SK-N-SH treated with all-trans-retinoic acid at 6 μM for 48 hours (cell line): ENCODE measurements around the gene VWA3A.
A peak's percentile ranks its signal among the peaks of the same experiment; 100 is the strongest.

Experiments used
- ATAC-seq: fragments of 200-7000 bp; cut with Tn5 transposase; 3 replicates; pipeline ENCODE4 v1.9.1; 2020; ENCODE audit warnings: mild to moderate bottlenecking, moderate library complexity
- ARNTL ChIP-seq: fragments of 450-650 bp; formaldehyde crosslinking; IDR thresholded peaks from 2 replicates; pipeline ENCODE4 v1.5.0; 2020; ENCODE audit warnings: low read depth, mild to moderate bottlenecking, moderate library complexity, borderline replicate concordance
- BACH2 ChIP-seq: fragments of 250-450 bp; sonication (Bioruptor Pico); IDR thresholded peaks from 2 replicates; pipeline ENCODE4 v1.9.0; 2021; ENCODE audit warnings: mild to moderate bottlenecking, borderline replicate concordance
- ESRRG ChIP-seq: fragments of 250-450 bp; sonication (Bioruptor Pico); IDR thresholded peaks from 2 replicates; pipeline ENCODE4 v1.6.1; 2021; ENCODE audit warnings: mild to moderate bottlenecking
- ISL1 ChIP-seq: fragments of 250-450 bp; sonication (Bioruptor Pico); IDR thresholded peaks from 2 replicates; pipeline ENCODE4 v2.1.2; 2022; ENCODE audit warnings: mild to moderate bottlenecking, moderate library complexity
- OSR1 ChIP-seq: fragments of 250-450 bp; sonication (Bioruptor Pico); IDR thresholded peaks from 2 replicates; pipeline ENCODE4 v1.8.0; 2022; ENCODE audit warnings: moderate library complexity, mild to moderate bottlenecking, inconsistent platforms
- RARB ChIP-seq: fragments of 250-450 bp; sonication (Bioruptor Pico); IDR thresholded peaks from 2 replicates; pipeline ENCODE4 v1.8.0; 2021; ENCODE audit warnings: mild to moderate bottlenecking, moderate library complexity
- SNAI2 ChIP-seq: fragments of 250-450 bp; sonication (Bioruptor Pico); IDR thresholded peaks from 2 replicates; pipeline ENCODE4 v1.5.0; 2020; ENCODE audit warnings: mild to moderate bottlenecking, moderate library complexity
- TCF4 ChIP-seq: fragments of 250-450 bp; sonication (Bioruptor Pico); IDR thresholded peaks from 2 replicates; pipeline ENCODE4 v1.8.0; 2021; ENCODE audit warnings: mild to moderate bottlenecking, moderate library complexity, borderline replicate concordance
- TOX ChIP-seq: fragments of 250-450 bp; sonication (Bioruptor Pico); IDR thresholded peaks from 2 replicates; pipeline ENCODE4 v1.8.0; 2021; ENCODE audit warnings: mild to moderate bottlenecking, moderate library complexity, borderline replicate concordance
- ZC3H10 ChIP-seq: fragments of 250-450 bp; sonication (Bioruptor Pico); IDR thresholded peaks from 2 replicates; pipeline ENCODE4 v1.5.1; 2021; ENCODE audit warnings: mild to moderate bottlenecking, moderate library complexity
- ZFP30 ChIP-seq: fragments of 450-650 bp; formaldehyde crosslinking; IDR thresholded peaks from 2 replicates; pipeline ENCODE4 v1.5.0; 2022; ENCODE audit warnings: mild to moderate bottlenecking, moderate library complexity
- ZNF565 ChIP-seq: fragments of 450-650 bp; formaldehyde crosslinking; conservative IDR thresholded peaks from 2 replicates; pipeline ENCODE4 v1.5.0; 2020; ENCODE audit warnings: low read depth, mild to moderate bottlenecking, moderate library complexity
- ZNF70 ChIP-seq: fragments of 450-650 bp; formaldehyde crosslinking; IDR thresholded peaks from 2 replicates; pipeline ENCODE4 v1.5.0; 2020; ENCODE audit warnings: mild to moderate bottlenecking, moderate library complexity
- ZNF8 ChIP-seq: fragments of 450-650 bp; formaldehyde crosslinking; IDR thresholded peaks from 2 replicates; pipeline ENCODE4 v1.5.0; 2020; ENCODE audit warnings: mild to moderate bottlenecking, moderate library complexity
- TF ChIP-seq, protein P1 (sequence below): fragments of 250-450 bp; sonication (Bioruptor Pico); IDR thresholded peaks from 2 replicates; pipeline ENCODE4 v1.8.0; 2020; ENCODE audit warnings: mild to moderate bottlenecking, moderate library complexity, borderline replicate concordance
- TF ChIP-seq, protein P2 (sequence below): fragments of 250-450 bp; sonication (Bioruptor Pico); IDR thresholded peaks from 2 replicates; pipeline ENCODE4 v1.5.1; 2020; ENCODE audit warnings: low read depth, mild to moderate bottlenecking, moderate library complexity
- TF ChIP-seq, protein P3 (sequence below): fragments of 250-450 bp; sonication (Bioruptor Pico); IDR thresholded peaks from 2 replicates; pipeline ENCODE4 v1.5.0; 2020; ENCODE audit warnings: mild to moderate bottlenecking, moderate library complexity

VWA3A gene

DNA sequence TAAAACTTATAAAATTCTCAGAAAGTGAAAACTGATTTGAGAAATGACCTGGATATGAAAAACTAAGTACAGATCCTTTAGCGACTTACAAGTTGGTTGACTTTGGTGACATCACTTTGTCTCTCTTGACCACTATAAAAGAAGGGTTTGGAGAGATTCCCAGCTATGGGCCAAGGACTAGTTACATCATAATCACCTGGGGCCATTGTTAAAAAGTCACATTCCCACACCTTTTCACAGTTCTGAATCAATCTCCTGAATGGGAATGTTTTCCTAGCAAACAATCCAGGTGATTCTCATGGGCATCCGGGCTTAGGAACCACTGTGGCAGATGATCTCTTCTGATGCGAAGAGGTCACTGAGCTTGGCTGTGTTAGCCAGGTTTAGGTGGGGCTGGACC, 620 bp upstream of the VWA3A start:
- no peak for ATAC-seq
- TF ChIP-seq ZFP30, result no peak
- TF ChIP-seq, protein P1, sequence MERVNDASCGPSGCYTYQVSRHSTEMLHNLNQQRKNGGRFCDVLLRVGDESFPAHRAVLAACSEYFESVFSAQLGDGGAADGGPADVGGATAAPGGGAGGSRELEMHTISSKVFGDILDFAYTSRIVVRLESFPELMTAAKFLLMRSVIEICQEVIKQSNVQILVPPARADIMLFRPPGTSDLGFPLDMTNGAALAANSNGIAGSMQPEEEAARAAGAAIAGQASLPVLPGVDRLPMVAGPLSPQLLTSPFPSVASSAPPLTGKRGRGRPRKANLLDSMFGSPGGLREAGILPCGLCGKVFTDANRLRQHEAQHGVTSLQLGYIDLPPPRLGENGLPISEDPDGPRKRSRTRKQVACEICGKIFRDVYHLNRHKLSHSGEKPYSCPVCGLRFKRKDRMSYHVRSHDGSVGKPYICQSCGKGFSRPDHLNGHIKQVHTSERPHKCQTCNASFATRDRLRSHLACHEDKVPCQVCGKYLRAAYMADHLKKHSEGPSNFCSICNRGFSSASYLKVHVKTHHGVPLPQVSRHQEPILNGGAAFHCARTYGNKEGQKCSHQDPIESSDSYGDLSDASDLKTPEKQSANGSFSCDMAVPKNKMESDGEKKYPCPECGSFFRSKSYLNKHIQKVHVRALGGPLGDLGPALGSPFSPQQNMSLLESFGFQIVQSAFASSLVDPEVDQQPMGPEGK, result no peak
- TF ChIP-seq, protein P2, sequence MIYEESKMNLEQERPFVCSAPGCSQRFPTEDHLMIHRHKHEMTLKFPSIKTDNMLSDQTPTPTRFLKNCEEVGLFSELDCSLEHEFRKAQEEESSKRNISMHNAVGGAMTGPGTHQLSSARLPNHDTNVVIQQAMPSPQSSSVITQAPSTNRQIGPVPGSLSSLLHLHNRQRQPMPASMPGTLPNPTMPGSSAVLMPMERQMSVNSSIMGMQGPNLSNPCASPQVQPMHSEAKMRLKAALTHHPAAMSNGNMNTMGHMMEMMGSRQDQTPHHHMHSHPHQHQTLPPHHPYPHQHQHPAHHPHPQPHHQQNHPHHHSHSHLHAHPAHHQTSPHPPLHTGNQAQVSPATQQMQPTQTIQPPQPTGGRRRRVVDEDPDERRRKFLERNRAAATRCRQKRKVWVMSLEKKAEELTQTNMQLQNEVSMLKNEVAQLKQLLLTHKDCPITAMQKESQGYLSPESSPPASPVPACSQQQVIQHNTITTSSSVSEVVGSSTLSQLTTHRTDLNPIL, result no peak

DNA sequence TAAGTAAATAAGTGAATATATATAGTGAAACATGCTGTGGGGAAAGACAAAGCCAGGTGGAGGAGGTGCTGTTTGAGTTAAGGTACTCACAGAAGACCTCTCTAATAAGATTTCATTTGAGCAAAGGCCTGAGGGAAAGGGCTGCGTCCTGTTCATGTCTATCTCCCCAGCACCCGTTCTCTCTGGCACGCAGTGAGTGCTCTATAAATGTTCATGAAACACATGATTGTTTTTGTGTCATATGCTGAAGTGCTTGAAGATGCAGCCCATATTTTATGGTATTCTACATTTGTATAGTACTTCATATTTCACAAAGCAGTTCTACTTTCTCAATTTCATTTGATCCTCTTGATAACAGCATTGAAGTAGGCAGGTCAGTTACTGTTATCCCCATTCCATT, 990 bp downstream of the VWA3A start:
- ATAC-seq, result no peak
- TF ChIP-seq ZNF70 (CRISPR knock-in tag), result no peak
- TF ChIP-seq, protein P3, sequence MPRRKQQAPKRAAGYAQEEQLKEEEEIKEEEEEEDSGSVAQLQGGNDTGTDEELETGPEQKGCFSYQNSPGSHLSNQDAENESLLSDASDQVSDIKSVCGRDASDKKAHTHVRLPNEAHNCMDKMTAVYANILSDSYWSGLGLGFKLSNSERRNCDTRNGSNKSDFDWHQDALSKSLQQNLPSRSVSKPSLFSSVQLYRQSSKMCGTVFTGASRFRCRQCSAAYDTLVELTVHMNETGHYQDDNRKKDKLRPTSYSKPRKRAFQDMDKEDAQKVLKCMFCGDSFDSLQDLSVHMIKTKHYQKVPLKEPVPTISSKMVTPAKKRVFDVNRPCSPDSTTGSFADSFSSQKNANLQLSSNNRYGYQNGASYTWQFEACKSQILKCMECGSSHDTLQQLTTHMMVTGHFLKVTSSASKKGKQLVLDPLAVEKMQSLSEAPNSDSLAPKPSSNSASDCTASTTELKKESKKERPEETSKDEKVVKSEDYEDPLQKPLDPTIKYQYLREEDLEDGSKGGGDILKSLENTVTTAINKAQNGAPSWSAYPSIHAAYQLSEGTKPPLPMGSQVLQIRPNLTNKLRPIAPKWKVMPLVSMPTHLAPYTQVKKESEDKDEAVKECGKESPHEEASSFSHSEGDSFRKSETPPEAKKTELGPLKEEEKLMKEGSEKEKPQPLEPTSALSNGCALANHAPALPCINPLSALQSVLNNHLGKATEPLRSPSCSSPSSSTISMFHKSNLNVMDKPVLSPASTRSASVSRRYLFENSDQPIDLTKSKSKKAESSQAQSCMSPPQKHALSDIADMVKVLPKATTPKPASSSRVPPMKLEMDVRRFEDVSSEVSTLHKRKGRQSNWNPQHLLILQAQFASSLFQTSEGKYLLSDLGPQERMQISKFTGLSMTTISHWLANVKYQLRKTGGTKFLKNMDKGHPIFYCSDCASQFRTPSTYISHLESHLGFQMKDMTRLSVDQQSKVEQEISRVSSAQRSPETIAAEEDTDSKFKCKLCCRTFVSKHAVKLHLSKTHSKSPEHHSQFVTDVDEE, result no peak
- TF ChIP-seq ISL1 (CRISPR knock-in tag), result no peak
- no peak for TF ChIP-seq RARB (CRISPR knock-in tag)
- TF ChIP-seq ZFP30, result no peak
- TF ChIP-seq ARNTL (CRISPR knock-in tag), result no peak
- TF ChIP-seq, protein P2, result no peak
- TF ChIP-seq SNAI2 (CRISPR knock-in tag), result no peak
- no peak for TF ChIP-seq ZNF565
- TF ChIP-seq BACH2, result no peak
- no peak for TF ChIP-seq ESRRG (CRISPR knock-in tag)
- TF ChIP-seq OSR1 (CRISPR knock-in tag), result no peak

DNA sequence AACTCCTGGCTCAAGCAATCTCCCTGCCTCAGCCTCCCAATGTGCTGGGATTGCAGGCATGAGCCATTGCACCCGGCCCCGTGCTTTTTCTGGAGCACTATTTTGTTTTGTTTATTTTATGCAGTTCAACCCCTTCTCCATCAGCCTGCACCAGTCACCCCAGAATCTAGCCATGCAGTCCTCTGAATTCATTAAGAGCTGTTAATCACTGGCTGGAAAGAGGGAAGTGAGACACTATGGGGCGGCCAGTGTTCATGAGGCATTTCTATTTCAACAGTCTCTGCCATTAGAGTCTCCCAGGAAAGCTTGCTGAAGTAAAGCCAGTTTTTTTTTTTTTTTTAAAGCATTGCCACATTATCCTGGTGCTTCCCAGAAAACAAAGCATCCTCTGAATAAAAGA, 1.7 kb downstream of the VWA3A start:
- TF ChIP-seq, protein P2, result no peak
- TF ChIP-seq TOX (no peak), TCF4 (no peak)

DNA sequence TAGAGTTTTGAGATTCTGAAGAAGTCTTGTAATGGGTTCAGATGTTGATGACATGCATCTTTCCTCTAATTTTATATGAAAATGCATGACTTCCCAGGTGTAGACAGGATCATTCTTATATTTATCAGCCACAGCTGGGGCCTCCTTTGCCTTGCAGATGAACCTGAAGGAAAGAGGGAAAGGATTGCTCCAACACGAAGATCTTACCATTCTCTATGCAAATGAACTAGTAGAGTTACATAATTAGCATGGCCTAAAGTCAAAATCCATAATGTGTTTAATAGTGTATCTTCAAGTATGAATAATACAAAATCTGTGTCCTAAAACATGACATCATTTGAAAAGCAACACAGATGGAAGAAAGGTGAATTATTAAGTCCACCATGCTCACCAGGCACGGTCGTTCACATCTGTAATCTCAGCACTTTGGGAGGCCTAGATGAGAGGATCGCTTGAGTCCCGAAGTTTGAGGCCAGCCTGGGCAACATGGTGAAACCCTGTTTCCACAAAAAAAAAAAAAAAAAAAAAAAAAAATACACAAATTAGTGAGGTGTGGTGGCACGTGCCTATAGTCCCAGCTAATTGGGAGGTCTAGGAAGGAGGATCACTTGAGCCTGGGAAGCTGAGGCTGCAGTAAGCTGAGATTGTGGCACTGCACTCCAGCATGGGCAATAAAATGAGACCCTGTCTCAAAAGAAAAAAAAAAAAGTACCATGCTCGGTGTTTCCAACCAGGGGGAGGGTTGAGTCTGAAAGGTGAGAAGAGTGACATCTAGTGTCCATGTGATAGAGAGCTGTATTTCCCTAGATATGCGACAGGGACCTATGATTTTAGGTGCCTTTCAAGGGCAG, 6.3 kb downstream of the VWA3A start:
- TF ChIP-seq SNAI2 (CRISPR knock-in tag) (no peak), ESRRG (CRISPR knock-in tag) (no peak), ZNF8 (CRISPR knock-in tag) (no peak), OSR1 (CRISPR knock-in tag) (no peak), ARNTL (CRISPR knock-in tag) (no peak), TOX (no peak), ZC3H10 (CRISPR knock-in tag) (no peak)
- peak; percentile 95 for ATAC-seq

More for the DNA sequence above, 1.7 kb downstream of the VWA3A start:
- no peak for ATAC-seq
